Endometrial microvascular endothelial cells (primary cell): Measurements from ENCODE around the gene DNASE1. TPM values are rescaled to one million over a fixed set of nuclear protein-coding genes. Genes with fewer than 3 reads are reported as not detected.

Experiments
- in situ Hi-C: cut with HindIII; loops from 2 replicates; pipeline ENCODE4 v1.10.0; 2017; ENCODE audit warnings: low sequenced_read_pairs, low pct_unique_long_range_greater_than_20kb; ENCODE audit errors: inconsistent ontology term
- total RNA-seq: library from RNA; depleted of rRNA; stranded (reverse); fragments of >200 nt; gene quantifications from one replicate; pipeline ENCODE4 v1.2.3, GENCODE V29; 2015; ENCODE audit errors: inconsistent ontology term

The DNASE1 gene
- total RNA-seq, 1 donor from 2014 or later, result 8.2 TPM

GRCh38 chr16:3656491-3657468 lies 2.3 kb downstream of the DNASE1 start:
- in situ Hi-C loops, result no loop called here

- in situ Hi-C loops, result no loop called here
Observed at GRCh38 chr16:3659251-3659650, 4.8 kb downstream of the DNASE1 start.

GRCh38 chr16:3661311-3661710 lies 6.8 kb downstream of the DNASE1 start:
- in situ Hi-C loops, result no loop called here

- in situ Hi-C loops, result no loop called here
Observed at GRCh38 chr16:3661922-3662321, 7.4 kb downstream of the DNASE1 start.

- in situ Hi-C loops, result no loop called here
Observed at GRCh38 chr16:3662601-3663000, 8.1 kb downstream of the DNASE1 start.

DNA sequence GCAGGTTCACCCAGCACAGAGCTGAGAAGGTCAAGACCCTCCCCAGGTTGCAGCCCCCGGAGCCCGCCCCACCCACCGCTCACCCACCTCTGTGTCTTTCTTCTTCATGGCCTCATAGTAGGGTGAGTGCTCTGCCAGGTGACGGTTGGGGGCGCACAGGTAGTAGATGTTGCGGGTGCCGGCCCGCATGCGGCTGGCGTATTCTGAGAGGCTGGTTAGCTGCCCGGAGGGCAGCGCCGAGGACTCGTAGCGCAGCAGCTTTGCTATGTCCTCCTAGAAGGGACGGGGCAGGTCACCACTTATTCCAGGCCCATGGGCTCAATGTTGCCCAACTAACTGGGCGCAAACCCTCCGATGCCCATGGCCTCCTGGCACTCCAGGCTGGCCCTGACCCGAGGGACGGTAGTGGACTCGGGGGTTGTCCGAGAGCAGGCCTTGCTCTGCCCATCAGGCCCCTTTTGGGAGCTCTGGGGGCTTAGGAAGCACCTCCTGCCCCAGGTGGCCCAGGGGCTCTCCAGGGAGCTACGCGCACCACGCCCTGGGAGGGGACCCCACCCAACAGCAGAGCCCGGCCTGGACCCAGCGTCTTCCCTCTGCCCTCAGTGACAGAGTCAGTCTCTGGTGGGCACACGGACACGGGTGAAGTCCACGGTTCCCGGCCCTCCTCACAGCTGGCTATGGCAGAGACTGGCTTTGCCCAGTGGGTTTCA lies 9.9 kb downstream of the DNASE1 start:
- in situ Hi-C loops, result no loop called here

DNA sequence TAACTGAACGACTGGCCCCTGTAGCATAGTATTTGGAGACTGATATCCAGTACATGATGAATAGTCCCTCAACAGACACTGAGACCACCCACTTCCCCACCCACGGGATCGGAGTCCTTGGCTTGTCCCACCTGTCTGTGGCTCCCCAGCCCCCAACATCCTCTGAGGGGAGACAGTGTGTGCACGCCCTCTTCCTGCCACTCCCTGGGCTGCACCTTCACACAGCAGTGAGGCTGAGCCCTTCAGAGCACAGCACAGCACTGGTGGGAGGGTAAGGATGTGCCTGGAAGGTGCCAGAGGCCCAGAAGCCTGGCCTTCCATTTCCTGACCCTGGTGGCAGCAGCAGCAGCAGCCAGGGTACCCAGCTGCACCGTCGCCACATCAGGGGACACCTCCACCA lies 11.0 kb downstream of the DNASE1 start:
- in situ Hi-C loops, result no loop called here

GRCh38 chr16:3668626-3669025 lies 14.1 kb downstream of the DNASE1 start:
- in situ Hi-C loops, result no loop called here

- in situ Hi-C loops, result no loop called here
Observed at GRCh38 chr16:3669082-3669481, 14.6 kb downstream of the DNASE1 start.

DNA sequence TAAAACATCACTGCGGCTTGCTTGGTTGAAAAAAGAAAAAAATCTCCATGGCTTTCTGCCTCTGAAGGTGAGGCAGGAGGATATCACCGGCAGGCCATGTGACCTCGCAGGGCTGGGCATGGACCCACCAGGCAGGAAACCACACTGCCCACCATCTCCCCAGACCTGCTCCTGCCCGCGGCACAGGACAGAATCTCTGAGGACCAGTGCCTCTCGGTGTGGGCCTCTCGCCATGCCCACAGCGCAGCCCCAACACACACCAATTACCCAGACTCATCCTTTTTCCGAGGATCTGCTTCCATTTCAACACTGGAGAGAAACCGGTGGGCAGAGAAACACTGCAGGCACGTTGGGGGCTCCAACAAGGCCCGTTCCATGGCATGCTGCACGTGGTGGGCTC lies 16.2 kb downstream of the DNASE1 start:
- in situ Hi-C loops, result no loop called here

GRCh38 chr16:3671424-3671823 lies 16.9 kb downstream of the DNASE1 start:
- in situ Hi-C loops, result no loop called here

DNA sequence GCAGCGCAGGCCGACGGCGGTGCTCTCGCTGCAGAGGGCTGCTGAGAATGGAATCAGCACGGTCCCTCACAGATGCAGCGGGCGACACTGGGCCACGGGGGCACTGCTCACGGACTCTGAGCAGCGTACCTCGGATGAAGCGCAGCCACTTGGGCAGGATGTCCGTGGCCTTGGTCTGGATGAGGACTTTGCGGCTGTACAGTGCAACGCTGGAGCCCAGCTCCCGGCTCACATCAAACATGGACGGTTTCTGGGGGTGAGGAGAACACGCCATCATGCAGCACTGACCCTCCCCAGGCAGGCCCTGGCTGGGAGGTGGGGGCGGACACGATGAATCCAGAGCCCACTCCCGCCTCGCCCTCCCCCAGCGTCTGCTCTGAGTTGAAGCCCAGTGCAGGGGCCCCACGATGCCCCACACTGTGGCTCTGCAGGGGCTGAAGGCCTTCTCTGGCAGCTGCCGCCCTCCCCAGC lies 18.1 kb downstream of the DNASE1 start:
- in situ Hi-C loops, result no loop called here

- in situ Hi-C loops, result no loop called here
Observed at GRCh38 chr16:3673201-3673600, 18.7 kb downstream of the DNASE1 start.

DNA sequence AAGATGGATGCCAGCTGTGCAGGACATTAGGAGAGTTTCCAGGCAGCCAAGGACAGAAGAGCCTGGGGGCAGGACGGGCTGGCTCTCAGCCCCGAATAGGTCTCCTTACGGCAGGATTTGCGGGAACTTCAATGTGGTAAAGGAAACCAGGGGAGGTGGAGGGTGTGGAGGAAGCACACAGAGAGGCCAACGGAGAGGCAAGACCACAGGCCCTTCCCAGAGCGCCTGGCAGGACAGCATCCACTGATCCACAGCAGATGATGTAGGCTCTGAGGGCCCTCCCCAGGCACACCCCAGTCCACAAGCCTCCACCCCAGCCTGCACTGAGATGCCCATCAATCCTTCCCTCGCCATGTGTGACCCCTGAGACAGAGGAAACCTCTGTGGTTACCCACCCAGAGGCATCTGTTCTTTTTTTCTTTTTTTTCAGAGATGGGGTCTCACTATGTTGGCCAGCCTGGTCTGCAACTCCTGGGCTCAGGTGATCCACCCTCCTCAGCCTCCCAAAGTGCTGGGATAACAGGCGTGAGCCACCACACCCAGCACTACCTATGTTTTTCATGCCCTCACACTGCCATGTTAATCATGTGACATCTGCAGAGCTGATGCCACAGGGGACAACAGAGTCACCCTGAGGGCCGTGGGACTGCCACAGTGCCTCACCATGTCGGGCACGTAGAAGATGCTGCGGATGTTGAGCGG lies 19.3 kb downstream of the DNASE1 start:
- in situ Hi-C loops, result no loop called here

DNA sequence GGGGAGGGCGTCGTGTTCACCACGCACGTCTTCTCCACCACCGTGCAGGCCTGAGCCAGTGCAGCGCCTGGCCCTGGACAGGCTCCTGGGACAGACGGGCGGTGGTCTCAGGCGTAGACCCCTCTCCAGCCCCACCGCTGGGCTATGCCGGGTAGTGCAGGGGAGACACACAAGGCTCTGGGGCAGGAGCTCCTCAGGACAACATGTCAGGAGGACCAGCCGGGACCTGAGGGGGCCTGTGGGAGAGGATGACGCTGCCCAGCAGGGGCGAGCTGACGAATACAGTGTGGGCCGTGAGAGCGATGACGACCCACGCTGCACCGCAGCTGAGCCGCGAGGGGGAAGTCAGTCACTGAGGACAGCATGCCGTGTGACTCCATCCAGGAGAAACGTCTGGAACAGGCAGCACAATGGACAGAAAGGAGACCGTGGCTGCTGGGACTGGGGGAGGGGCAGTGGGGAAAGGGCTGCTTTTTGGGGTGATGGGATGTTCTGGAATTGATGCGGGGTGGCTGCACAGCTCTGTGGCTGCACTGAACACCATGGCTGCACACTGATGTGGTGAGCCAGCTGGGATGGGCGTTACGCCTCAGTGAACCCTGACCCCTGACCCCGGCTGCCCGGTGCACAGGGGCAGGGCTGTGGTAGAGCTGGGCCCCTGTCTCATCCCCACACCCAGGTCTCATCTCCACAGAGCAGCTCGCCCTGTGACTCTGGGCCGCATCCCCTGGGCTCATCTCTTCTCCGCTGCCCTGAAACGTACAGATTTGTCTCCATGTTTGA lies 20.2 kb downstream of the DNASE1 start:
- in situ Hi-C loops, result no loop called here

DNA sequence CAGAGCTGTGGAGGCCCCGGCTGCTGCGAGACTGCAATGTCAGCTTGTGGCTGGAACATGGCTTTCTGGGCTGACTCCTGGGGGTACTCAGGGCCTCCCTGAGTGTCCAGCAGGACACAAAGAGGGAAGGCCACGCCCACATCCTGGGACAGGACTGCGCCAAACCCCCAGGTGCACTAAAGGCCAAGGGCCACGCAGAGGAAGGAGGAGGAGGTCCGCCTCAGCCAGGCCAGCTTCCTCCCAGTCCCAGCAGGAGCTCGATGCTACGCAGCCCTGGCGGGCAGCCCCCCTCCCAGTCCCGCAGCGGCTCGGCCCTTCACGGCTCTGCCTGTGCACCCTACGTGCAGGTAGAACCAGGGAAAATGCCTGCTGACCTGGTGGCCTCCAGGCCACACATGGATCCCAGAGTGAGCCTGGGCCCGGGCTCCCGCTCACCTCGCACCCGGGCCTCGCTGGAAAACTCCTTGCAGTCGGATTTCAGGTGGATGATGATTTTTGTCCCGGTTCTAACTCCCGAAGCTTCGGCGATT lies 21.2 kb downstream of the DNASE1 start:
- in situ Hi-C loops, result no loop called here

DNA sequence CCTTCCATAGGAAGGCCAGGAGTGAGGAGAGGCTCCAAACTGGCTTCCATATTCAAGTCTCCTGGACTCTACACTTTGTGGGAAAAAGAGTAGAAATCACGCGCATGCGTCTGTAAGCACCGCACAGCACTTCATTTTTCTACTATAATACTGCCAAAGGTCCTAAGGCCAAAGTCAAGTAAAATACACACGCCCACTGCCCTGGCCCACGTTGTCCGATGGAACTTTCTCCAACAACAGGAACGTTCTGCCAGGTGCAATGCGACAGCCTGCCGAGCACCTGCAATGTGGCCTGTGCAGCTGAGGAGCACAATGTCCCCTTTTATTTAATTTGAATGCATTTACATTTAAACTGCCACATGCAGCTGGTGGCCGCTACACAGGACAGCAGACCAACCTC lies 23.5 kb downstream of the DNASE1 start:
- in situ Hi-C loops, result no loop called here

DNA sequence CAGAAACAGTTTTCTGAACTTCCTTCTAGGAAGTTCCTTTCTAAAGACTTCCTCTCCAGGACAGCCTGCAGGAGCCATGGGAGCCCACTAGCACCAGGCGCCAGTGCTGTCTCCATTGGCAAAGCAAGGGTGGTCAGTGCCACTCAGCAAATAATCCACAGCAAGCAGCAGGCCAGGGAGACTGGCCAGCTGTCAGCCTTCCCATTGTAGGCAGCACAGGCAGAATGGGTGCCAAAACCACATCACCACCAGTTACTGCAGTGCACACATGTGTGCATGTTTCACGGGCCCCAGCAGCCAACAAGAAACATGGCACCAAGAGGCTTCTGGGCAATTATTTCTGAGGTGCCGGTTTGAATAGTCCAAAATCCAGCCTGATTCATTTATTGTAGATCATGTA lies 26.7 kb downstream of the DNASE1 start:
- in situ Hi-C loops, result no loop called here
